HG03025 (cell line): ENCODE measurements around the gene CAPN8.

Source experiments
- ATAC-seq: cut with Tn5 transposase; IDR thresholded peaks from one replicate; pipeline ENCODE4 v1.9.1; 2021; ENCODE audit warnings: mild to moderate bottlenecking, moderate library complexity; ENCODE audit not compliant: unreplicated experiment, low FRiP score

The CAPN8 gene

GRCh38 chr1:223657978-223658377, 7.5 kb downstream of the CAPN8 start:
- no peak for ATAC-seq

- ATAC-seq = no peak
Measured at GRCh38 chr1:223654083-223654482, 11.4 kb downstream of the CAPN8 start.

- no peak for ATAC-seq
Measured at GRCh38 chr1:223653431-223653830, 12.1 kb downstream of the CAPN8 start.

- no peak for ATAC-seq
Measured at GRCh38 chr1:223653015-223653414, 12.5 kb downstream of the CAPN8 start.

GRCh38 chr1:223652436-223652941, 13.0 kb downstream of the CAPN8 start:
- no peak for ATAC-seq

GRCh38 chr1:223651291-223651991, 14.1 kb downstream of the CAPN8 start:
- ATAC-seq = no peak

GRCh38 chr1:223650465-223650864, 15.0 kb downstream of the CAPN8 start:
- no peak for ATAC-seq

GRCh38 chr1:223649222-223649621, 16.3 kb downstream of the CAPN8 start:
- ATAC-seq = no peak

- ATAC-seq = no peak
Measured at GRCh38 chr1:223647249-223647648, 18.3 kb downstream of the CAPN8 start.

- no peak for ATAC-seq
Measured at GRCh38 chr1:223645903-223646302, 19.6 kb downstream of the CAPN8 start.

- ATAC-seq = no peak
Measured at GRCh38 chr1:223642237-223642636, 23.3 kb downstream of the CAPN8 start.

GRCh38 chr1:223641523-223642039, 23.9 kb downstream of the CAPN8 start:
- no peak for ATAC-seq

GRCh38 chr1:223639331-223639749, 26.2 kb downstream of the CAPN8 start:
- ATAC-seq = no peak

- ATAC-seq = no peak
Measured at GRCh38 chr1:223635236-223635635, 30.3 kb downstream of the CAPN8 start.

- ATAC-seq = no peak
Measured at GRCh38 chr1:223634423-223634822, 31.1 kb downstream of the CAPN8 start.

GRCh38 chr1:223631956-223632355, 33.5 kb downstream of the CAPN8 start:
- no peak for ATAC-seq

GRCh38 chr1:223631473-223631872, 34.0 kb downstream of the CAPN8 start:
- no peak for ATAC-seq

GRCh38 chr1:223629126-223629457, 36.4 kb downstream of the CAPN8 start:
- no peak for ATAC-seq

- no peak for ATAC-seq
Measured at GRCh38 chr1:223628233-223629125, 37.0 kb downstream of the CAPN8 start.

- ATAC-seq = no peak
Measured at GRCh38 chr1:223622132-223622842, 43.2 kb downstream of the CAPN8 start.

- ATAC-seq = peak; percentile 77
Measured at GRCh38 chr1:223621312-223621734, 44.2 kb downstream of the CAPN8 start.
